GM18517 (cell line): ENCODE data around the gene AGAP4.
"Not testable (repeated sequence)": the region's sequence is repeated elsewhere in the genome, so short reads cannot be mapped to it uniquely, and the experiment has no call there.

Experiments
- ATAC-seq: cut with Tn5 transposase; IDR thresholded peaks from one replicate; pipeline ENCODE4 v1.9.1; 2021; ENCODE audit warnings: mild to moderate bottlenecking, moderate library complexity; ENCODE audit not compliant: unreplicated experiment

The AGAP4 gene

DNA sequence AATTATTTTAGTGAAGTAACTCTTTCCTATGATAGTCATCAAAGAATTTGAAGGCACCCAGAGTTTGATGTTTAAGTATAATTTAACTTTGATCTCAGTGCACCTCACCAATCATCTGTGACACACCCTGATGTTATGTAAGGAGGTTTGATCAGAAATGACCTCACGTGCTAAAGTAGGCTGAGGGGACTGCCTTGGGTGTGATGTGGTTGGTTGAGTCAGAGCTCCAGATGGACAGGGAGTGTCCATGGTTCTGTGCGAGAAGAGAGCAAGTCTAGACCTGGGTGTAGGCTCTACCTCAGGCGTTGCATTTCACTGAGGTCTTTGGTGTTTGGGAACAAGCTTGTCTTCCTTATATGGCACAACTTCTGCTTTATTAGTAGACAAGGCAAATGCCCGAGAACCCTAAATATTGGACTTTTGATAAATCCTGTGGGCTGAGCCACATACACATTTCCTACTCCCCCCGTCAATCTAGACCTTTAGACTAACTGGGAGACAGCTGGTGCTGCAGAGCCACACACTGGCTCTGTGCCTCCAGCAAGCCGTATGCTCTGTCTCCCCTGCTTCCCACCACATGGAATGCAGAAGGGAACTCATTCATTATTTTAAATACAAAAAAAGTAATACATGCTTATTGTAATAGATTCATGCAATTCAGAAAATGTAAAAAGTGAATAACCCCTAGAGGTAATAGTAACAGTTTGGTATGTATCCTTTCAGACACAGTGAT, 56.4 kb downstream of the AGAP4 start:
- not testable (repeated sequence) for ATAC-seq

- ATAC-seq, result not testable (repeated sequence)
These were observed 57.3 kb downstream of the AGAP4 start for GRCh38 chr10:45789991-45790390.

- not testable (repeated sequence) for ATAC-seq
These were observed 60.0 kb downstream of the AGAP4 start for GRCh38 chr10:45787212-45787741.

- not testable (repeated sequence) for ATAC-seq
These were observed 61.1 kb downstream of the AGAP4 start for GRCh38 chr10:45786217-45786616.
